HG03378 (cell line): ENCODE data around the gene BABAM2.

Experiments
- ATAC-seq: cut with Tn5 transposase; IDR thresholded peaks from one replicate; pipeline ENCODE4 v1.9.1; 2021; ENCODE audit warnings: mild to moderate bottlenecking, moderate library complexity; ENCODE audit not compliant: unreplicated experiment

BABAM2 gene

DNA sequence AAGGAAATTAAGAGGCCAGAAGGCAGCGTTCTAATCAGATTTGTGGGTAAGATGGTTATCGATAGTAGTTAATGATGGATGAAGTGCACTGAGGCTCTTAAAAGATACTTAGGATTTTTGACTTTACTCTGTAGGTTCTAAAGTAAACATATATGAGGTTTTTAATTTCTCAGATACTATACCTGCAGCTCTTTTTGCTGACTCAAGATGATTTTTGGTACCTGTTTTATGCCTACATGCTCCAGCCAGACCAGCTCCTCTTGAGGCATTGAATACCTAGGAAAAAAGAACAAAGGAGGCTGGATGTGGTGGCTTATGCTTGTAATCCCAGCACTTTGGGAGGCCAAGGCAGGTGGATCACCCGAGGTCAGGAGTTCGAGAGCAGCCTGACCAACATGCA, 260.5 kb downstream of the BABAM2 start:
- ATAC-seq = no peak

DNA sequence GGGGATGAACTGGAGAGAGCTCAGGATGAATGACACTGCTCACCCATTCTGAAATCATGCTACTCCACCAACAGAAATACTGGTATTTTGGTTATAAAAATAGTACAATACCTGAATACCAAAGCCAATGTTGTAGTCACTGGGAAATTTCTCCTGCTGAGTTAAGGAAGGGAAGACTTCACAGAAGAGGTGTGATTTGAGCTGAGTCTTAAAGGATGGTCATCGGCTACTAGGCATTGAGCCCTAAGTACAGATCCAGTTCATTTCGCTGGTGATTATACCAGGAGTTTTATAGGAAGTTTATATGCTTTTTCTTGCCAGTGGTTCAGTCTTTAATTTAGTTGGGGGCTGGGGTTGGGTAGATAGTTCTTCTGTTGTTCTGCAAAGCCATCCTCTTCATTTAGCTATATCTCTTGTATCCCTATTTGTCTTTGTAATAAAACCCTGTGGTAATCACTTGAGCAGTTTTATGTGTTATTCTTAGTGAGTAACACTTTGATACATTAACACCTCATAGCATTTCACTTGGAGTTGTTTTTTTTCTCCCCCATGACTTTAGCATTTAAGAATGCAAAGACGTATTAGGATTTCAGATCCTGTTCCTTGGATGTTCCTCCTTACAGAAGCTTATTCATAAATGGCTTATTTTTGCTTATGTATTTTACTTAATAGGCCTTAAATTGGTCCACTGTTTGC, 262.2 kb downstream of the BABAM2 start:
- no peak for ATAC-seq

DNA sequence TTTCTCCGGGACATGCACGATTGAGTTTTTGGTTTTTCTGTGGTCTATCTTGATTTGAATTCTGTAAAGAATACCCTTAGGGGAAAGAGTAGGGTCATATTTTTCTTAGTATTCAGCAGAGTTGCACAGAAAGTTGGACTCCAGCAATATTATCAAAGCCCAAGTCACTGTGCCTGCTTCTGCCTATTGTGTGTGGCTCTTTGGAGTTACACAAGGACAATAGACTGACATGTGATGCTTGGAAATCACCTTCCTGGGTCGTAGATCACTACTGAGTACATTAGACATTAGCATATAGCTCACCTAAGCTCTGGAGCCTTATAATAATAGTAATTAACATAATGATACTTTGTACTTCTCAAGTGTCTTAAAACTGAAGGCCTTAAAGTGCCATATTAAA, 263.3 kb downstream of the BABAM2 start:
- ATAC-seq = no peak

DNA sequence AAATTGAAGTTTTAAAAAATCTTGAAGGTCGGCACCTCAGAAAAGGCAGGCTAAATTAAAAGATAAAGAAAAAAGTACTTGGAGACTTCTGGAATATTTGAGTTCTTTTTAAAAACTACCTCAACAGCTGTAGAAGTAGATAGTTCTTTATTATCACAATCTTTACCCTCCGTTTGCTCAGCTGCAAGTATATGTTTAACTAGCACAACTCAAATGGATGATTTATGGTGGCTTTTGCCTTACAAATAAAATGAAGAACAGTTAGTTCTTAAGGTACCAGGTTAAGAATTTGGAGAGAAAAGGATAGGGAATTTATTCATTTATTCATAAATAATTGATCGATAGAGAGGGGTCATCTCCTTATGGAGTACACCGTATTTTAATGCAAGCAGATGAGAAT, 264.6 kb downstream of the BABAM2 start:
- no peak for ATAC-seq

DNA sequence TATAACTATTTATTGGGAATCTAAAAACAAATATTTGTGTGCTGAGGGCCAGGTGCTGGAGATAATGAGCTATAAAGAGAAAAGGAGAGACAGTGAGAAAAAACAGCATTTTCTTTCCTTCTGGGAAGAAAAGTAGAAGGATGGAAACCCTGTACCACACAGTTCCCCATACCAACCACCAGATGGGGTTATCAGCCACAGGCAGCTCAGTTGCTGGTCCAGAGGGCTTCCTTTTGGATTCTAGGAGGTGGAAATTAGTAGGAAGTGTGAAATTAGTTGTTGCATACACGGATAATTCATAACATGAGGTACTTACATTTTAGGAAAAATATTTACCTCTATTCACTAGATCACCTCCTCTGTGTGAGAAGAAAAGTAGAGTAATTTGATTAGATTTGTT, 265.1 kb downstream of the BABAM2 start:
- no peak for ATAC-seq

DNA sequence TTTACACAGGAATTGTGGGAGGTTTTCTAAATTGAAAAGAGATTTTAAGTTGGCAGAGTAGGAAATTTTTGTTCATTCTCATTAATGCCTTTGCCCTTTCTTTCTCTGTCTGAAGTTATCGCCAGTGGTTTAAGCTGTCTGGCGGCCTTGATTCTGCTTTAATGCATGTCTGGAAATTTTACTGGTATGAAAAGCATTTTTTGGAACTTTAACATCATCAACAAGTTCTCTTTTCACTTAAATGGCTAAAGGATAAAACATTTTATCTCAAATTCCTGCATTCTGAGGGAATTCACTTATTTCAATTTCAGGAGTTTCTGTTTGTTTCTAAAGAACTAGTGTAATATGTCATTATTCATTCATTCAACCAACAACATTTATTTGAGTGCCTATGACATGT, 268.3 kb downstream of the BABAM2 start:
- ATAC-seq = no peak

DNA sequence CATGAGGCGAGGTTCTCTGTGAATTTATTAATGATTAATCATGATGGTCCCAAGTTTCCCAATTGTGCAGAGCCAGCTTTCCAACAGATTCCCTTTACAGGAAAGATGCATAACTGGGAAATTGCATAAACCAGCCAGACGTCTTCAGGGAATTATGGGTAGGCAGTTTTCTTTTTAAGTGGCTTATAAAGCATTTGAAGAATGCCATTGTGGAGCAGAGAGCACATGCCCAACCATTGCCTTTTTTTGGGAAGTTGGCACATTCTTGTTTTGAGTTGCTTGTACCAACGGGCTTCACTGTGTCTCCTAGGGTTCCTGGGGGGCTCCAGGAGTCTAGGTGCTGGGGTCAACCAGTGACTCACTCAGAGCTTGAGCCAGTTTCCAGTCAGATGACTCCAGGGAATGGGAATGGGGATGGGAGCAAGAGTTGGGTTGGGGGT, 270.5 kb downstream of the BABAM2 start:
- no peak for ATAC-seq

DNA sequence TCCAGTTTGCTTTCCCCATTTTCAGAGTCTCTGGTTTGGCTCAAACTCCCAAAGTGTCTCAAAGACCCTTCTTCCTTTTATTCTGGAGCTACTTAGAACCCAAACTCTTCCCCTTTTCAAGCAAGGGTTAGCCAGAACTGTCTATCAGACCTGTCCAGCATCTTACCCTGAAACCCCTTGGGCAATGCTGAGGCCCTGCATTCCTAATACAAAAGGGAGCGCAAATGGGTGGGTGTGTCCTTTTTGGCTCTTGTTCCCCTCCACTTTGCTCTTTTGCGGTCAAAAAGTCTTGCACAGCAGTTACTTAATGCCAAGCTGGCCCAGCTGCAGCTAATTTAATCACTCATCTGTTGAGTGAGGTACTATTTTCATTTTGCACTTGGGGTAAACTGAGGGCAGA, 270.9 kb downstream of the BABAM2 start:
- ATAC-seq = no peak

DNA sequence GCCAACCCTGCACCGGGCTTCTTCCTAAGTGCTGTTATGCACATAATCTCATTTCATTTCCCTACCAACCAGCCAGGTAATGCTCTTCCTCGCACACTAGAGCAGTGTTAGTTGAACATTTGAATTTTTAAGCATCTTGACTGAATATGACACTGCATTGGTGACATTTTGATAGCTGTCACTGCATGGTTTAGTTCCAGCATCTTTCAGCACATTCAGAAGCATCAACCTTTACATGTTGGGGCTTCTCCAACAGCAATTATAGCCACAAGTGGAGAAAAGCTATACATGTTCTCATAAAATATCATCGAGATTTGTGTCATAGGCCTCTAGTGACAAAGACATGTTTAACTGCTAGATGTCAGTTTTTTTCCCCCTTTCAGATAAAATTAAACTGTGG, 272.0 kb downstream of the BABAM2 start:
- ATAC-seq = no peak

DNA sequence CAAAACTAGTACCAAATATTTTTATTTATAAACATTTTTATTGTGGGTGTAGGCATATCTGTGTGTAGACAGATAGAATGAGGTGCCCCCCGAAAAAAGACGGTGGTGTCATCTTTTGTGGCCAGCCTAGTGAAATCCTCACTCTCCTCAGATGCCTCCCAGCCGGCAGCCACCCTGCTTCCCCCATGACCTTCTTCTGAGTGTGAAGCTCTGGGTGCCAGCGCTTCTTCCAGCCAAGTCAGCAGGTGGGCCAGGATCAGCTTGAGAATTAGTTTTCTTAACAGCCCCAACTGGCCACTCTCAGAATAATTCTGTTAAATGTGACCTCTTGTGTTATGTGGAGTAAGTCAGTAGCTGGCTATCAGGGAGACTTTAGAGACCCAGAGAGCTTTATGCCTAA, 272.5 kb downstream of the BABAM2 start:
- no peak for ATAC-seq

DNA sequence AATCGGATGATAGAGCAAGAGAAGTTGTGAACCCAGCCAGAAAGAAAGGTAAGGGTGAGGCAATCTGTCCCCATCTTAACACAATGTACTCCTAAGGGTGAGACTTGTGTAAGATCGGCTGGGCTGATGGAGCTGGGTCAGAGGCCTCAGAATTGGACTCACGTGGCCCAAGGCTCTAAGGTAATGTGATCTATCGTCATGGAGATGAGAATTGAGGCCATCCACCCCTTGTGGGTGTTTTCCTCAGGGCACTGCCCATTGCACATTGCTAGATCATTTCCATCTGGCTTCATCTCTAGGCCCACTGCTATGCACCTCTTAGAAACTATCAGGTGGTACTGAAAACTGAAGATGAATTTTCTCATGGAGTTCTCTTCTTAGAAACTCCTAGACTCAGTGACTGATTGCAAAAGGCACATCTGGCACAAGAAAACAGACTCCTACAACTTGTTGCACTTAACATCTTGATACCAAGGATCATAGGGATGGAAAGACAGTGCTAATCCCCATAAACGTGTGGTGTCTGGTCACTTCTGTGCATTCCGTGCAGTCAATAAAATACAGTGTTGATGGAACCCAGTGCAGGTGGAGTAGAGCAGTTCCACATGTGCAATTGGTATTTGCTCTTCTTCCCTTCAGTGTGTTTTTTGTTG, 273.2 kb downstream of the BABAM2 start:
- no peak for ATAC-seq

DNA sequence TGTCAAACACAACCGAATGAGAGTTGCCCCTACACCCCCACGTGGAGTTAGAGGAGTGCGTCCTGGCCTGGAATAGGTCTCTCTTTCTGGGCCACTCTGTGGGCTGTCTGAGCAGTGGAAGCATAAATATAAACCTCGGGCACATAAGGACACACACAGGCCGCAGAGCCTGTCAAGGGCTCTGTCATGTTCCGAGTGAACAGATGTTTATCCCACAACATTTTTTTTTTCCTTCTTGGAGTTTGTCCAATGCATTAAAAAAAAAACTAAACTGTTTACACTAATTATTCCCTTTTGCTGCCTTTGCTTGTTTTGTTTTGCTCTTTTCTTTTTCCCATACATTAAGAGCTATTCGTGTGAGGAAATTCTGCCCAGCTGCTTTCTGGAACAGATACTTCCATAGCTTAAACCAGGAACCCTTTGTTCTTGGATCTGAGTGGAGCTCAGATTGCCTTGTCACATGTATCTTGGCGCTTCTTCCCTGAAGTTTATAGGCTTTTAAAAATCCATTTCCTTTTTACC, 273.8 kb downstream of the BABAM2 start:
- ATAC-seq = no peak

DNA sequence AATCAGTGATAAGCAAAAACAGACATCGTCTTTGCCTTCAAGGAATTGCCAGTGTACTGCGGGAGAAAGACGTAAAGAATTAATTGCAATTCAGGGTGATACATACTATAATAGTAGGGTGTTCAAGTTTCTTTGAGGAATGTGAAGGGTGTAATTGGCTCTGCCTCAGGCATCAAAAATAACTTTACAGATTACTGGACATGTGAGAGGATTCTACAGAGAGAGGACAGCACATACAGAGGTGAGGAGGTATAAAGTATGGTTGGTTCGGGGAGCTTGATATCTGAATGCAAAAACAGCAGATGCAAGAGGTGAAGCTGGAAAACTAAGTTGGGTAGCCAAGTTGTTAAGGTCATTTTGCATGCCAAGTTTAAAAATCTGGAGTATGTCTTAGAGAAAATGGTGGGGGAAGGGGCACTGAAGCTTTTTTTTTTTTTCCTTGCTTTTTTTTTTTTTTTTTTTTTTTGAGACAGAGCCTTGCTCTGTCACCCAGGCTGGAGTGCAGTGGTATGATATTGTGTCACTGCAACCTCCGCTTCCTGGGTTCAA, 274.6 kb downstream of the BABAM2 start:
- no peak for ATAC-seq

DNA sequence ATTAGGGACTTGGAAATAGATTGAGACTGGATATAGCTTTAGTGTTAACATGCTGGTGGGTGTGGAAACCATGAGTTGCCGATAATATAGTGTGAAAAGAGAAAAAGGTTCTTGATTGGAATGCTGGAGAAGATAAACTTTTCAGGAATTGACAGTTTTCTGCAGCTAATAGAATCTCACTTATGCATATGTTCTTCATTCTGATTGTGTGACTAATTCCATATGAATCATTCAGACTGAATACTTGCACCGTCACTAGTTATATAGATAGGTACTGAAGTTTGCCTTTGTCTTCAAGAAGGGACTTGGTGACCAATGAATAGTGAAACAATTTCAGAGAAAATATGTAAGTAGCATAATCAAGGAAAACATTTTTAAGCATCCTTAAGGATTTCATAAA, 276.4 kb downstream of the BABAM2 start:
- ATAC-seq = no peak

DNA sequence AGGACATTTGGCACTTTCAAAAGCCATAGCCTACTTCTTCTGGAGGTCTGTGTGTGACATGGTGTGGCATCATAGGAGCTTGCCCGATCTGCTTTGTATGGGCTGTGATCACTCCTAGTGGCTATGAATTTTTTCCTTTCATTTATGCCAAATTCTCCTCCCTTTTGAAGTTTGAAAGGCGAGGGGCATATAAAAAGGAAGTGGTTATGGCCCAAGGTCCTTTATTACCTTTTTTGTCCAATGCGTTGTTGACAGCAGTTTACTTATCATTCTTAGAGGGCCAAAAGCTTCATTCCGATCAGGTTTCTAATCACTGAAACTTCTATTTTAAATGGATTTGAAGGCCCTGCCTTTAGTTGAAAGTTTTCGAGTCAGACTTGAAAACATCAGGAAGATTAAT, 277.8 kb downstream of the BABAM2 start:
- no peak for ATAC-seq

DNA sequence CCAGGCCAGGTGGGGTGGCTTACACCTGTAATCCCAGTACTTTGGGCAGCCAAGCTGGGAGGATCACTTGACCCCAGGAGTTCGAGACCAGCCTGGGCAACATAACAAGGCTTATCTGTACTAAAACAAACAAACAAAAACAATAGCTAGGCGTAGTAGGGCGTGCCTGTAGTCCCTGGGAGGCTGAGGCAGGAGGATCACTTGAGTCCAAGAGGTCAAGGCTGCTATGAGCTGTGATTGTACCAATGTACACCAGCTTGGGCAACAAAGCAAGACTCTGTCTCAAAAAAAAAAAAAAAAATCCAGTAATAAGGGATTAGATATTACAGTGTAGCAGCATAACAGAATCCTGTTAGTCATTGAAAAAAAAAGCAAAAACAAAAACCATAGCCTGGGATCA, 279.0 kb downstream of the BABAM2 start:
- ATAC-seq = no peak

DNA sequence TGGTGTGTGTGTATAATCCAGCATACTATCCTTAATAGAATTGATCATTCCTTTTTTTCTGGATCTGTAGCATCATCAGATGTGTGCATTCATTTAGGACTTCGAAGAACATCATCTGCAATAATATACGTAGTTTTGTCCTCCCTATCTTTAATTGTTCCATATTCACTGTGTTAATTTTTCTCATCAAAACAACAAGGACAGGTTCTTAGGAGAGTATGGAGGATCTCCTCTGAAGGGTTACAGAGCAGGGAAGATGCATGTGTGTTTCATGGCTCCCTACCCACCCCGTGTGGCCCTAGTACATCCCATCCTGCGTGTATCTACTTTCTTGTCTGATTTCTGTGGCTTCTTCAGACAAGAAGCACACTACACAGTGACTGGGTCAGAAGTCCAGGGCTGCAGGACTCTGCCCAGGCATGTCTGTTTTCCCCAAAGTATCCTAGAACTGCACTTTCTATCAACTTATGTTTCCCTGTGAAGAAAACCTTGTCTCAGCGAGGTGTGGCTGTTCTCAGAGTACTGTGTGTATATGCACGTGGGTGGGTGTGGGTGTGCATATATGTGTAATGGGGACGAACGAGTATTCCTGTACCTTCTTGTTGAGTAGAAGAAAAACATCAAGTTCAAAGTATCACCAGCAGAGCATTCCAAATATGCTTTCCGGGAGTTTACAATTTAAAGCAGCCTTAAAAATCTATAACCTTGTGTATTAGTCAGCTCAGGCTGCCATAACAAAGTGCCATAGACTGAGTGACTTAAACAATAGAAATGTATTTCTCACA, 281.8 kb downstream of the BABAM2 start:
- no peak for ATAC-seq

DNA sequence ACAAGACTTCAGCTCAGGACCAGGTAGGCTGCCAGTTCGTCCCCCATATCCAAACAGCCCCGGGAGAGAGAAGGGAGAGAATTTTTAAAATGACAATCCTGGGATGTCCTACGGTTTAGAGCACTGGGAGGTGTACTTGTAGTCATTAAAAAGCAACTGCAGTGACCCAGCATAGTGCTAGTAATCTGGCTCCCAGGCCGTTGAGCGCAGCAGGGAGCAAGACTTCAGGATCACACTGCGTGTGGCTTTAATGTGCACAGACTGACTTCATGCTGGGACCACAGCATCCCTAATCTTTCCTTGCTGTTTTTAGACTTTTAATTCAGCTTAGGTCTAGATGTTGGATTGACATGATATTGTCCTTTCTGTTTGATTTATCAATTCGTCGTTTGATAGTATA, 282.8 kb downstream of the BABAM2 start:
- no peak for ATAC-seq

DNA sequence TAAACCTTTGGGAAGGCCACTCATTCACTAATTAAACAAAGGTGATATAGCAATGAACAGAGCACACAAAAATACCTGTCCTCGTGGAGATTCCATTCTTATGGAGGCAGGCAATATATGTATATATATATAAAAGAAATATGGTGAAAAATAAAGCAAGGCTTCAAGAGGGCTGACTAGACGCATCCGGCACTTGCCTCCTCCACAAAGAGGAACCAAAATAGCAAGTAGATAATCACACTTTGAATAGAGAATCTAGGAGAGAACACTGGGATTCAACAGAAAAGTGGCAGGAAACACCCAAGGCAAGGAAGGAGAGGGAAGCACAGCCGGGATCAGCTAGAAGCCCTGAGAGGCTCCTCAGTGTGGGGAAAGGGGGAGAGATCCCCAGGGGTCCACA, 283.7 kb downstream of the BABAM2 start:
- ATAC-seq = no peak

DNA sequence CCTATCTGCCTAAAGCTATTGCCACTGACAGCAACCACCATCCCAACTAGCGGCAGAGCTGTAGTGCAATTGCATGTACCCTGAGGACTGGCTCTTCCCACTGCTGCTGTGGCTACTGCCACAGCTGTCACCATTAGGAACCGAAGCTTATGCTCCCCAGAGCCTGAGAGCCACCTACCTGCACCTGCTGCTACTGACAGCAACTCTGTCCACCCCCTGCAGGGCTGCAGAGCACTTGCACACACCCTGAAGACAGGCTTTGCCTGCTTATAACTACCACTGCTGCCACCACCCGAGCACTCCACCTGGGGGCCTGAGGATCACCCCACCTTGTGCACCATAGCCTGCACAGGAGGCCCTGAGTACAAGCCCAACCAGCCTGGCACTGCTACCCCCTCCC, 284.5 kb downstream of the BABAM2 start:
- no peak for ATAC-seq

DNA sequence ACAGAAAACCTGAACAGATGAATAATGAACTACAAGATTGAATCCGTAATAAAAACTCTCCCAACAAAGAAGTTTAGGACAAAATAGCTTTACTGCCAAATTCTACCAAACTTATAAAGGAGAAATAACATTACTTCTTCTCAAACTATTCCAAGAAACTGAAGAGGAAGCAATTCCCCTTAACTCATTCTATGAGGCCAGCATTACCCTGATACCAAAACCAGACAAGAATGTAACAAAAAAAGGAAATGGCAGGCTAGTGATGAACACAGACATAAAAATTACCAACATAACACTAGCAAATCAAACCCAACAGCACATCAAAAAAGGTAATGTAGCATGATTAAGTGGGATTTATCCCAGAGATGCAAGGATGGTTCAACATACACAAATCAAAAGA, 288.4 kb downstream of the BABAM2 start:
- no peak for ATAC-seq

DNA sequence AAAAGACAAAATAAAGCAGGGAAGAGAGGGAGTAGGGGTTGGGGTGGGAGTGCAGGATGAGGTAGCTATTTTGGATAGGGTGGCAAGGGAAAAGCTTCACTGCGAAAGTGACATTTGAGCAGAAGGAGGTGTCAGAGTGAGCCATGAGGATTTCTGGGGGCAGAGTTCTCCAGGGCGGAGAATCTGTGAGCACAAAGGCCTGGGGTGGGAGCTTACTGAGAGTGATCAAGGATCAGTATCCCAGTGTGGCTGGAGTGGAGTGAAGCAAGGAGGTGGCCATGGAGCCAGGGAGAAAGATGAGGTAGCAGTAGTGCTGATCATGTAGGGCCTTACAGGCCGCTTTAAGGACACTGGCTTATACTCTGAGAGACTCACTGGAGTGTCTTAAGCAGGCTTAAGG, 291.3 kb downstream of the BABAM2 start:
- no peak for ATAC-seq
